Ovary (tissue), 9 donors: ENCODE data around the gene CACNA2D4. TPM values are rescaled to one million over a fixed set of nuclear protein-coding genes. Genes with fewer than 3 reads are reported as not detected.

Experiments
- DNase-seq, 5 donors: peaks; one replicate each; pipeline ENCODE4 v3.0.0-alpha.2; 2019 to 2020
- H3K27ac ChIP-seq, 2 donors: fragments of 200-600 bp; one replicate each; pipeline versions ENCODE4 v1.5.1 to v1.8.0; 2019 to 2022
- H3K27me3 ChIP-seq: fragments of 200-600 bp; one replicate; pipeline ENCODE4 v1.8.0; 2022
- H3K36me3 ChIP-seq: fragments of 200-600 bp; sonication (generic); one replicate; pipeline ENCODE4 v1.5.1; 2019
- H3K4me1 ChIP-seq: one replicate; pipeline ENCODE4 v1.8.1; 2013; ENCODE audit warnings: mild to moderate bottlenecking, moderate library complexity; ENCODE audit not compliant: insufficient read depth
- H3K4me3 ChIP-seq: fragments of 200-600 bp; sonication (generic); one replicate; pipeline ENCODE4 v1.5.1; 2017
- H3K9me3 ChIP-seq, 2 donors: fragments of 200-600 bp in 1 of 2; sonication (generic) in 1 of 2; one replicate each; pipeline versions ENCODE4 v1.5.1 to v1.8.1; 2013 to 2019; ENCODE audit warnings: mild to moderate bottlenecking in 1 of 2, moderate library complexity in 1 of 2
- EP300 ChIP-seq: sonication (generic); formaldehyde crosslinking; IDR thresholded peaks from one replicate; pipeline ENCODE4 v1.6.1; 2017; ENCODE audit warnings: antibody characterized with exemption
- POLR2A ChIP-seq: fragments of 450-650 bp; IDR thresholded peaks from one replicate; pipeline ENCODE4 v1.6.1; 2017; ENCODE audit warnings: antibody characterized with exemption, mild to moderate bottlenecking, moderate library complexity
- WGBS, 3 donors: extraction: QIAGEN DNeasy Blood & Tissue Kit in 1 of 3; methylation state at CpG; one replicate each; pipeline versions ENCODE4 v1.1.5 to v1.1.7; 2013 to 2017; 5-methylcytosine and 5-hydroxymethylcytosine counted together
- intact Hi-C, 4 donors: fragments of 100-400 bp; cut with DNase I; formaldehyde crosslinking; loops; one replicate each; pipeline versions ENCODE4 v1.11.0 to v1.15.1; 2022 to 2023
- polyA plus RNA-seq, 2 donors: library from polyadenylated mRNA; stranded (reverse); fragments of 200-250 nt in 1 of 2; fragments of 350-450 nt in 1 of 2; fragmentation: Illumina TruSeq in 1 of 2; extraction: RNeasy Lipid Tissue Mini Kit (QIAGEN cat#74804) in 1 of 2; gene quantifications; one replicate each; pipeline ENCODE4 v1.2.3, GENCODE V29; 2013 to 2014
- total RNA-seq, 7 donors: library from RNA; depleted of rRNA in 2 of 7; stranded (reverse); fragments of >200 nt in 2 of 7; fragmentation: NEBNext Ultra II Directional in 3 of 7; extraction: Animal tissue kit (Norgen Biotek cat#: 25700) in 3 of 7; gene quantifications; one replicate each; pipeline versions ENCODE4 v1.1.0 to v1.2.4, GENCODE V29; 2016 to 2023
- TF ChIP-seq, protein P1 (sequence below), 3 donors: fragments of 450-650 bp in 2 of 3; fragments of 200-600 bp in 1 of 3; IDR thresholded peaks; one replicate each; pipeline versions ENCODE4 v1.5.1 to v1.8.0; 2016 to 2022; ENCODE audit warnings: antibody characterized with exemption in 3 of 3, mild to moderate bottlenecking in 1 of 3
- donor health status: DM: no; HTN: no; CAD: no; lungs with moderate emphysema.
- donor health status: DM: no; HTN: no; CAD: no.
- donor health status: Bipolar disorder and iron deficiency.
- donor health status: DM: yes; HTN: yes; CAD: no.
- donor health status: DM: no; HTN: no; CAD: no.
- donor health status: DM: yes; HTN: yes; CAD: no.

The CACNA2D4 gene
- total and polyA plus RNA-seq, 9 donors, result 2.1 to 6.8 (median 3.2) TPM

- H3K27me3 ChIP-seq, result no peaks in the 10 kb centered on the region
Measured at GRCh38 chr12:1825382-1826102, 92.9 kb downstream of the CACNA2D4 start.

GRCh38 chr12:1823237-1823636, 95.2 kb downstream of the CACNA2D4 start:
- no peak overlapping the region for H3K4me3 ChIP-seq
- no peaks in the 10 kb centered on the region for H3K36me3 ChIP-seq
- whole genome bisulfite sequencing, 3 donors, result 89 to 91% (median 90%) methylated on average over 10 of the region's 10 CpGs
- no peak overlapping the region for H3K27ac ChIP-seq
- DNase-seq, result no peak
- intact Hi-C loops, result loop anchor here in 1 of 4 donors (10.0 kb wide), 1 partner anchor 102 kb away; no protein-coding TSS in a partner anchor
- H3K9me3 ChIP-seq, result no peaks in the 10 kb centered on the region
- no peaks in the 10 kb centered on the region for H3K27me3 ChIP-seq
- no peaks in the 10 kb centered on the region for H3K4me1 ChIP-seq
- TF ChIP-seq, protein P1, sequence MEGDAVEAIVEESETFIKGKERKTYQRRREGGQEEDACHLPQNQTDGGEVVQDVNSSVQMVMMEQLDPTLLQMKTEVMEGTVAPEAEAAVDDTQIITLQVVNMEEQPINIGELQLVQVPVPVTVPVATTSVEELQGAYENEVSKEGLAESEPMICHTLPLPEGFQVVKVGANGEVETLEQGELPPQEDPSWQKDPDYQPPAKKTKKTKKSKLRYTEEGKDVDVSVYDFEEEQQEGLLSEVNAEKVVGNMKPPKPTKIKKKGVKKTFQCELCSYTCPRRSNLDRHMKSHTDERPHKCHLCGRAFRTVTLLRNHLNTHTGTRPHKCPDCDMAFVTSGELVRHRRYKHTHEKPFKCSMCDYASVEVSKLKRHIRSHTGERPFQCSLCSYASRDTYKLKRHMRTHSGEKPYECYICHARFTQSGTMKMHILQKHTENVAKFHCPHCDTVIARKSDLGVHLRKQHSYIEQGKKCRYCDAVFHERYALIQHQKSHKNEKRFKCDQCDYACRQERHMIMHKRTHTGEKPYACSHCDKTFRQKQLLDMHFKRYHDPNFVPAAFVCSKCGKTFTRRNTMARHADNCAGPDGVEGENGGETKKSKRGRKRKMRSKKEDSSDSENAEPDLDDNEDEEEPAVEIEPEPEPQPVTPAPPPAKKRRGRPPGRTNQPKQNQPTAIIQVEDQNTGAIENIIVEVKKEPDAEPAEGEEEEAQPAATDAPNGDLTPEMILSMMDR (IDR thresholded peaks at IDR 0.05), result no peak
- TF ChIP-seq POLR2A, result no peak
- TF ChIP-seq EP300, result no peak

More at GRCh38 chr12:1825382-1826102, 92.9 kb downstream of the CACNA2D4 start:
- H3K4me3 ChIP-seq, result no peak overlapping the region
- intact Hi-C loops, result loop anchor here in 1 of 4 donors (5.0 to 10.0 kb wide), 2 partner anchors 99 to 372 kb away; no protein-coding TSS in a partner anchor
- TF ChIP-seq, protein P1 (IDR thresholded peaks at IDR 0.05), result no peak
- no peak for TF ChIP-seq EP300
- no peak for TF ChIP-seq POLR2A
- 52 to 78% (median 56%) methylated on average over 14 of the region's 14 CpGs for WGBS, 3 donors
- DNase-seq, result no peak
- H3K36me3 ChIP-seq, result no peaks in the 10 kb centered on the region
- no peaks in the 10 kb centered on the region for H3K4me1 ChIP-seq
- H3K9me3 ChIP-seq, result no peaks in the 10 kb centered on the region
- no peak overlapping the region for H3K27ac ChIP-seq

DNA sequence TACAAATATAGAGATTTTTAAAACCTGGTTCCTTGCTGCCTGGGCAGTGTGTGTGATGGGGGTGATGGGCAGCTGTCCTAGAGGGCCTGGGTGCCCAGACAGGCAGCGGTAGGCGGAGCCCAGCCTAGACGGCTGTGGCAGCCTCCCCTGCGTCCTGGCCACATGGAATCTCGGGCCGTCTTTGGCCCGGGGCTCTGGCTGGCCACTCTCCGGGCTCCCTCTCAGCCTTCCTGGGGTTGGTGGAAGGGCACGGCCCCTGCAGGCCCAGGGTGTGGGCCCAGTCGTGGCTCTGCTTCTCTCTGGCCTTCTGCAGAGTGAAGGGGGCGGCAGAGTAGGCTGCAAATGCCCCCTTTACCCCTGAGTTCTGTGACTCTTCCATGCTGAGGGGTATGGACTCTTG, 95.8 kb downstream of the CACNA2D4 start:
- Histone ChIP-seq H3K27ac (no peak overlapping the region), H3K36me3 (no peaks in the 10 kb centered on the region), H3K4me3 (no peak overlapping the region), H3K27me3 (no peaks in the 10 kb centered on the region), H3K4me1 (no peaks in the 10 kb centered on the region), H3K9me3 (no peaks in the 10 kb centered on the region)
- DNase-seq, result no peak
- 61 to 67% (median 67%) methylated on average over 11 of the region's 11 CpGs for WGBS, 3 donors
- intact Hi-C loops, result loop anchor here in 1 of 4 donors (10.0 kb wide), 1 partner anchor 102 kb away; no protein-coding TSS in a partner anchor
- TF ChIP-seq EP300, result no peak
- no peak for TF ChIP-seq POLR2A
- TF ChIP-seq, protein P1 (IDR thresholded peaks at IDR 0.05), result no peak

GRCh38 chr12:1821805-1822204, 96.6 kb downstream of the CACNA2D4 start:
- no peak overlapping the region for H3K27ac ChIP-seq
- intact Hi-C loops, result loop anchor here in 1 of 4 donors (10.0 kb wide), 1 partner anchor 103 kb away; no protein-coding TSS in a partner anchor
- H3K27me3 ChIP-seq, result no peaks in the 10 kb centered on the region
- no peak overlapping the region for H3K4me3 ChIP-seq
- TF ChIP-seq POLR2A (no peak), EP300 (no peak)
- TF ChIP-seq, protein P1 (IDR thresholded peaks at IDR 0.05), result no peak
- no peaks in the 10 kb centered on the region for H3K9me3 ChIP-seq
- no peak for DNase-seq
- no peaks in the 10 kb centered on the region for H3K36me3 ChIP-seq
- no peaks in the 10 kb centered on the region for H3K4me1 ChIP-seq
- WGBS, 3 donors, result 7 to 17% (median 13%) methylated on average over 12 of the region's 12 CpGs
